ENCODE data around the gene COQ10A. TPM values are rescaled to one million over a fixed set of nuclear protein-coding genes. Genes with fewer than 3 reads are reported as not detected.
A peak's percentile ranks its signal among the peaks of the same experiment; 100 is the strongest.

The COQ10A gene
- total and polyA plus RNA-seq, 2 of the 13 experiments (the other 11 are each of a cell fraction or from before 2014, with no cell fraction given) = 21.0 to 37.3 TPM

DNA sequence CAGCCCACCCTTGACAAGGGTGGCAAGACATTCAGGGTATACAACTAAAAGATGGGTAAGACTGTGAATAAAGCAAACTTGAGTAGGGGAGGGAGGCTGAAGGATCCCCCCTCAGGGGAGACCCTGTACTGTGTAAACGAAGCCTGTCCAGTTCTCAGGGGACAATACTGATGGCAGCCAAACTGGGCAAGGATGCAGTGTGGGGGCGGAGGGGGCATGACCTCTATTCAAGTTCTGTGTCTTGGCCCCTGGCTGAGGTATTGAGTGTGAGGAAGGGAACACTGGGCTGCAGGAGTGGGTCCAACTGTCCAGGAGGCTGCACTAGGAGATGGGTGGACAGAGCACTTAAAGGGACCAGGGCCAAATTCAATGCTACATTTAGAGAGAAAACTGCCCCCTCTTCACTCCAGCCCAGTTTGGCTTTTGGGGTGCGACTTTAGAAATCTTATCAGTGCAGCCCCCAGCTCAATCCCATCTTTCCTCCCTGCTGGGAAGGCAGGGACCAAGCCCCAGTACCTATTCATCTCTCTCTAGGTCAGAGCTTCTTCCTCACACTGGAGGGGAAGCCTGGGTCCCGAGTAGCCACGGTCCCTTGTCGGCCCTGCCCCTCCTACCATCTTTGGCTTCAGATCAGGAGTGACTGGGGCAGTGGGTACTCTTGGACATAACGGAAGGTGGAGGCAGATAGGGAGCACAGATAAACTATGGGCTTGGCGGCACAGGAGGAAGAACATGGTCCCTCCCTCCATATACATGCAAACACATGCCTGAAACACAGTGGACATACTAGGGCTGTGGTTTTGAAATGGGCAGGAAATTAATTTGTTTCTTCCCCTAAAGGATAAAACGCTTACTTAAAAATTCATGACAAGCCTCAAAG lies 25.1 kb upstream of the COQ10A start:
- Histone ChIP-seq H3K27ac (ENCODE audit: extremely low read length, insufficient read depth, low read length) (no peak overlapping the region), H3K36me3 (replicated peaks in 1 of 2; ENCODE audit: control insufficient read depth in 1 of 2, insufficient read depth in 2 of 2, low read length in 2 of 2) (peaks cover 21 to 42% of the 10 kb centered on the region in 2 experiments), H3K9ac (ENCODE audit: insufficient read depth, low read depth, low read length) (no peak overlapping the region), H3K27me3 (ENCODE audit: control insufficient read depth in 1 of 2, insufficient read depth in 2 of 2, low read length in 2 of 2) (no peaks in the 10 kb centered on the region; a peak in 1 of 5 replicates), H3K79me2 (ENCODE audit: insufficient read depth, low read length) (no peaks in the 10 kb centered on the region), H2AFZ (ENCODE audit: low read length) (no peak overlapping the region), H3K4me1 (ENCODE audit: insufficient read depth, low read length) (peaks cover 26% of the 10 kb centered on the region), H3K4me2 (ENCODE audit: low read depth, low read length) (no peak overlapping the region), H3K9me3 (ENCODE audit: low read length) (no peaks in the 10 kb centered on the region), H3K4me3 (replicated peaks in 1 of 3; ENCODE audit: insufficient read depth in 1 of 3, low read depth in 2 of 3, low read length in 3 of 3) (no peak overlapping the region), H4K20me1 (ENCODE audit: insufficient read depth, low read length) (no peaks in the 10 kb centered on the region)
- no peak for ATAC-seq
- FAIRE-seq = no peak
- ChIA-PET CTCF (ENCODE audit: low intra/inter-chr PET ratio, low total read pairs) (no interaction called here), POLR2A (interaction anchor here (0.6 kb wide), 1 partner anchor 11 kb away, joined by 3 read pairs; no protein-coding TSS in a partner anchor)
- intact Hi-C loops (cut with micrococcal nuclease; ENCODE audit: unreplicated experiment) (no loop called here), in situ Hi-C loops (cut with HindIII; ENCODE audit: extremely low pct_ligation_motif_present, low pct_unique_long_range_greater_than_20kb) (no loop called here)
- BruUV-seq (replicated peaks) = TSS peak; percentile 14
- no peak for DNase-seq (ENCODE audit: low spot score)
- WGBS (ENCODE audit: low lambda C conversion rate) = 96% methylated on average over 9 of the region's 9 CpGs
- TF ChIP-seq EZH2 (conservative IDR thresholded peaks at IDR 0.05; ENCODE audit: low read depth, low read length) (no peak), MIER2 (CRISPR knock-in tag; IDR thresholded peaks at IDR 0.05) (no peak), SIN3B (IDR thresholded peaks at IDR 0.05; ENCODE audit: low read length) (no peak), SP4 (CRISPR knock-in tag; IDR thresholded peaks at IDR 0.05) (no peak), ZNF251 (CRISPR knock-in tag; IDR thresholded peaks at IDR 0.05) (no peak), SNAPC2 (CRISPR knock-in tag; IDR thresholded peaks at IDR 0.05) (no peak), SPEN (CRISPR knock-in tag; IDR thresholded peaks at IDR 0.05; ENCODE audit: low read depth) (no peak), PPARG (CRISPR knock-in tag; conservative IDR thresholded peaks at IDR 0.05) (no peak), ATF7-NPFF (CRISPR knock-in tag; IDR thresholded peaks at IDR 0.05; ENCODE audit: low read depth) (no peak), ZNF556 (CRISPR knock-in tag; IDR thresholded peaks at IDR 0.05; ENCODE audit: borderline replicate concordance) (no peak), MXD4 (CRISPR knock-in tag; IDR thresholded peaks at IDR 0.05) (no peak)
- TF ChIP-seq, protein P1, sequence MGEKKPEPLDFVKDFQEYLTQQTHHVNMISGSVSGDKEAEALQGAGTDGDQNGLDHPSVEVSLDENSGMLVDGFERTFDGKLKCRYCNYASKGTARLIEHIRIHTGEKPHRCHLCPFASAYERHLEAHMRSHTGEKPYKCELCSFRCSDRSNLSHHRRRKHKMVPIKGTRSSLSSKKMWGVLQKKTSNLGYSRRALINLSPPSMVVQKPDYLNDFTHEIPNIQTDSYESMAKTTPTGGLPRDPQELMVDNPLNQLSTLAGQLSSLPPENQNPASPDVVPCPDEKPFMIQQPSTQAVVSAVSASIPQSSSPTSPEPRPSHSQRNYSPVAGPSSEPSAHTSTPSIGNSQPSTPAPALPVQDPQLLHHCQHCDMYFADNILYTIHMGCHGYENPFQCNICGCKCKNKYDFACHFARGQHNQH (CRISPR knock-in tag; IDR thresholded peaks at IDR 0.05) = no peak
- TF ChIP-seq, protein P2, sequence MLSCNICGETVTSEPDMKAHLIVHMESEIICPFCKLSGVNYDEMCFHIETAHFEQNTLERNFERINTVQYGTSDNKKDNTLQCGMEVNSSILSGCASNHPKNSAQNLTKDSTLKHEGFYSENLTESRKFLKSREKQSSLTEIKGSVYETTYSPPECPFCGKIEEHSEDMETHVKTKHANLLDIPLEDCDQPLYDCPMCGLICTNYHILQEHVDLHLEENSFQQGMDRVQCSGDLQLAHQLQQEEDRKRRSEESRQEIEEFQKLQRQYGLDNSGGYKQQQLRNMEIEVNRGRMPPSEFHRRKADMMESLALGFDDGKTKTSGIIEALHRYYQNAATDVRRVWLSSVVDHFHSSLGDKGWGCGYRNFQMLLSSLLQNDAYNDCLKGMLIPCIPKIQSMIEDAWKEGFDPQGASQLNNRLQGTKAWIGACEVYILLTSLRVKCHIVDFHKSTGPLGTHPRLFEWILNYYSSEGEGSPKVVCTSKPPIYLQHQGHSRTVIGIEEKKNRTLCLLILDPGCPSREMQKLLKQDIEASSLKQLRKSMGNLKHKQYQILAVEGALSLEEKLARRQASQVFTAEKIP (CRISPR knock-in tag; IDR thresholded peaks at IDR 0.05; ENCODE audit: borderline replicate concordance) = no peak
- TF ChIP-seq, protein P3, sequence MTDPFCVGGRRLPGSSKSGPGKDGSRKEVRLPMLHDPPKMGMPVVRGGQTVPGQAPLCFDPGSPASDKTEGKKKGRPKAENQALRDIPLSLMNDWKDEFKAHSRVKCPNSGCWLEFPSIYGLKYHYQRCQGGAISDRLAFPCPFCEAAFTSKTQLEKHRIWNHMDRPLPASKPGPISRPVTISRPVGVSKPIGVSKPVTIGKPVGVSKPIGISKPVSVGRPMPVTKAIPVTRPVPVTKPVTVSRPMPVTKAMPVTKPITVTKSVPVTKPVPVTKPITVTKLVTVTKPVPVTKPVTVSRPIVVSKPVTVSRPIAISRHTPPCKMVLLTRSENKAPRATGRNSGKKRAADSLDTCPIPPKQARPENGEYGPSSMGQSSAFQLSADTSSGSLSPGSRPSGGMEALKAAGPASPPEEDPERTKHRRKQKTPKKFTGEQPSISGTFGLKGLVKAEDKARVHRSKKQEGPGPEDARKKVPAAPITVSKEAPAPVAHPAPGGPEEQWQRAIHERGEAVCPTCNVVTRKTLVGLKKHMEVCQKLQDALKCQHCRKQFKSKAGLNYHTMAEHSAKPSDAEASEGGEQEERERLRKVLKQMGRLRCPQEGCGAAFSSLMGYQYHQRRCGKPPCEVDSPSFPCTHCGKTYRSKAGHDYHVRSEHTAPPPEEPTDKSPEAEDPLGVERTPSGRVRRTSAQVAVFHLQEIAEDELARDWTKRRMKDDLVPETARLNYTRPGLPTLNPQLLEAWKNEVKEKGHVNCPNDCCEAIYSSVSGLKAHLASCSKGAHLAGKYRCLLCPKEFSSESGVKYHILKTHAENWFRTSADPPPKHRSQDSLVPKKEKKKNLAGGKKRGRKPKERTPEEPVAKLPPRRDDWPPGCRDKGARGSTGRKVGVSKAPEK (CRISPR knock-in tag; IDR thresholded peaks at IDR 0.05; ENCODE audit: borderline replicate concordance) = no peak
- TF ChIP-seq, protein P4, sequence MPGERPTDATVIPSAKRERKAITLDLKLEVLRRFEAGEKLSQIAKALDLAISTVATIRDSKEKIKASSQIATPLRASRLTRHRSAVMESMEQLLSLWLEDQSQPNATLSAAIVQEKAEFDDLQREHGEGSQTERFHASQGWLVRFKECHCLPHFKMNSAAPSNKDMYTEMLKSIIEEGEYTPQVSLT (CRISPR knock-in tag; IDR thresholded peaks at IDR 0.05; ENCODE audit: borderline replicate concordance, low read depth) = no peak
- TF ChIP-seq, protein P5, sequence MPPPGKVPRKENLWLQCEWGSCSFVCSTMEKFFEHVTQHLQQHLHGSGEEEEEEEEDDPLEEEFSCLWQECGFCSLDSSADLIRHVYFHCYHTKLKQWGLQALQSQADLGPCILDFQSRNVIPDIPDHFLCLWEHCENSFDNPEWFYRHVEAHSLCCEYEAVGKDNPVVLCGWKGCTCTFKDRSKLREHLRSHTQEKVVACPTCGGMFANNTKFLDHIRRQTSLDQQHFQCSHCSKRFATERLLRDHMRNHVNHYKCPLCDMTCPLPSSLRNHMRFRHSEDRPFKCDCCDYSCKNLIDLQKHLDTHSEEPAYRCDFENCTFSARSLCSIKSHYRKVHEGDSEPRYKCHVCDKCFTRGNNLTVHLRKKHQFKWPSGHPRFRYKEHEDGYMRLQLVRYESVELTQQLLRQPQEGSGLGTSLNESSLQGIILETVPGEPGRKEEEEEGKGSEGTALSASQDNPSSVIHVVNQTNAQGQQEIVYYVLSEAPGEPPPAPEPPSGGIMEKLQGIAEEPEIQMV (CRISPR knock-in tag; IDR thresholded peaks at IDR 0.05; ENCODE audit: low read depth) = no peak

Measured in HepG2 (cell line).